ENCODE data around the gene RNF150.

RNF150 gene

GRCh38 chr4:141023051-141023450 lies 110.2 kb downstream of the RNF150 start:
- DNase-seq (ENCODE audit: low read depth), result no peak

DNA sequence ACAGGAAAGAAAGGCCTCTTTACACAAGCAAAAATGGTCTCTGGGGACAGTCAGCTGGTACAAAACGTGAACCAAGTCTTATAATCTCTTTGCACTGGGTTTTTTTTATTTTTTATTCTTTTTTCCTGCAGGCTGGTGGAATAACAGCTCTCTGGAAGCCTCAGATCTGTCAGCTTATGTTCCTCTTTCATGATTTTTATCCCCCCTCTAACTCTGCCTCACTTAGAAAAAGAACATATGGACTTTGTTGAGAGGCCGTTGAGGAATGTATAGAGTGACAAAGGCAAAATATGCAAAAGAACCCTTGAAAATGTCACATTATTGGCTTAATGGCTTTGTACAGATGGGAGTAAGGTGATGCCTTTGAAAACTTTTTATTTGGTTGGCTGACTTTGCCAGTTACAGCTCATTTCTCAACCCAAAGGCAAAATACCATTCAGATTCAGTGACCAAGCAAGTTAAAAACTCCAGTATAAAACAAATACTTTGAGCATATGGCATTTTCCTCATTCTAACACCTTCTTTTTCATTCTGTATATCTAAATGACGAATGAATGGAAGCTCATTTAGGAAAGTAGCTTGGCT lies 111.1 kb downstream of the RNF150 start:
- DNase-seq (ENCODE audit: low read depth), result no peak

GRCh38 chr4:141021397-141022110 lies 111.7 kb downstream of the RNF150 start:
- DNase-seq (ENCODE audit: low read depth), result no peak

DNA sequence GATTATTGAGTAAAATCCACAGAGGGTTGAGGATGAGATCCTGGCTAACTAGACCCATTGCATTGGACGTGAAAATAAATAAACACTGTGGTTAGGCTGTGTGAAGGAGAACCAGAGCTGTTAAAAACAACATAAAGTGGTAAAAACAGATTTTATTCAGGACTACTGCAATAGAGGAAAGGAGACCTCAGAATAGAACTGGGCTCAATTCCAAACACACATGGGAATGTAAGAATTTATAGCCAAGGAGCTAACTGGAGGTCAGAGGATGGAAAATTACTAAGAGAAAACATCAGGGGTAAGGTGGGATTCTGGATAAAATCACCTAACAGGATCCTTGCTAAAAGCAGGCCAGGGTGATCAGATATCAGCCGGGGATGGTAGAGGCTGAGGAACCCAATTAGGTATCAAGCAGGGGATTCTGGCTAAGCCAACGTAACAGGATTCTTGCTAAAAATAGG lies 112.4 kb downstream of the RNF150 start:
- DNase-seq (ENCODE audit: low read depth), result no peak

DNA sequence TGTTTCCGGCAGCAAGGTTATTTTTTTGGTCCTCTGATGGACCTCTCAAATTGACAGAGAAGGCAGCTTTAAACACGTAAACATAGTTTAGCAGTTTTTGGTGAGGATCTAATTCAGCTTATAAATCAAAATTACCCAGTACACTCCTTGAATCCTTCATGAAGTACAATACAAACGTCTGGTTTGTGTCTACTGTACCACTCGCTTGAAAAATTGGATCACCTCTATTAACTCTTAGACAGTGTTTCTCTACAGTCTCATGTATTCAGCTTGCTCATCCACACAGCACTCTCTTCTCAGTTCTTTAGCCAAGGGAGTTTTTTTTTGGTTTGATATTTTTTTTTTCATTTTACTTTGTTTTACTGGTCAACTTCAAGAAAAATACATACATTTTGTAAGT lies 113.5 kb downstream of the RNF150 start:
- no peak for DNase-seq (ENCODE audit: low read depth)

DNA sequence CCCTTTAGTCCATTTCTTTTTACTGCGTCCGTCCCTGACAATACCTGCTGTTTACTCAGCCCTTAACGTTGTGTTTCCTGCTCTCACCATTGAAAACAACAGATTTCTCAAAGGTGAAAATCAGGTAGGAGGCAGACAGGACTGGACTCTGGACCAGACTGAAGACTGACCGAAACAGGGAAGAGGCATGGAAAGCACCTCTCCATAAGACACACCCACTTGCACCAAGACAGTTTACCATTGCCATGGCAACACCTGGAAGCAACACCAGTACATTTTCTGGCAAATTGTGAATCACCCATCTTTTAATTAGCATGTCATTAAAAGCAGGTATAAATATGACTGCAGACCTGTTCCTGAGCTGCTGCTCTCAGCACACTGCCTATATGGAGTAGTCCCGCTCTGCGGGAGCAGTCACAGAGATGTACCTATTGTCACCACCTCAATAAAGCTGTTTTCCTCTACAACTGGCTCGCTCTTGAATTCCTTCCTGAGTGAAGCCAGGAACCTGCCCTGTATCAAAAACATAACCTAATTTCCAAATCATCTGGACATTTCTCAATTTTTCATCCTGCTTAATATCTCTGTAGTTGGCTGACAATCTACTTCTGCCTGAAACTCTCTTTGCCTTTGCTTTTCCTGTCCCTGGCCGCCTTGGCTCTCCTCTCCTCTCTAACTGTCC lies 117.0 kb downstream of the RNF150 start:
- no peak for DNase-seq (ENCODE audit: low read depth)

DNA sequence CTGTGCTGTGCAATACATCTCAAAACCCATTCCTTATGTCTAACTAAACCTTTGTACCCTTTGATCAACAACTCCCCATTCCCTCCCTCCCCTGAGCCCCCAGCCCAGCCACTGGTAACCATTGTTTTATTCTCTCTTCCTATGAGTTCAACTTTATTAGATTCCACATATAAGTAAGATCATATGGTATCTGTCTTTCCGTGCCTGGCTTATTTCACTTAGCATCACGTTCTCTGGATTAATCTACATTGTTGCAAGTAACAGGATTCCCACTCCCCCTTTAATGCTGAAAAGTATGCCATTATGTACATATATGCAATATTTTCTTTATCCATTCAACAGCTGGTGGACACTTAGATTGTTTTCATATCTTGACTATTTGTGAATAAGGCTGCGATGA lies 119.4 kb downstream of the RNF150 start:
- no peak for DNase-seq (ENCODE audit: low read depth)

DNA sequence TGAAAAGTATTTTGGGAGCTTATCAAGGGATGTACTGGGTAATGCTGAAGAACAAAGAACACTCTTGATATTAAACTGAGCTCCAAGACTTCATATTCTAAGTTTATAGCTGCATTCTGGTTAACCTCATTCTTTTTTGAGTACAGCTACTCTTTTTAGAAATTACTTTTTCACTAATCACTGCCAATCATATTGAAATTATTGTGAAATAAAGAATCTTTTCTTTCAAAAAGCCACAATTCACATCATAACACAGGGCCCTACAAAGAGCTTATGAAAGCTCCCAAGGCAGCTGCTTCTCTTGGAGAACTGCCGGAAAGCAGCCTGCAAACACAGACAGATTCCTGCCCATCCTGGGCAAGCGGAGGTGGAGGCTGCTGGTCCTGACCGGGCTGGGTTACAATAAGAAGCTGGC lies 121.4 kb downstream of the RNF150 start:
- no peak for DNase-seq (ENCODE audit: low read depth)

GRCh38 chr4:141009931-141010330 lies 123.3 kb downstream of the RNF150 start:
- no peak for DNase-seq (ENCODE audit: low read depth)

- no peak for DNase-seq (ENCODE audit: low read depth)
Observed at GRCh38 chr4:141009129-141009528, 124.1 kb downstream of the RNF150 start.

DNA sequence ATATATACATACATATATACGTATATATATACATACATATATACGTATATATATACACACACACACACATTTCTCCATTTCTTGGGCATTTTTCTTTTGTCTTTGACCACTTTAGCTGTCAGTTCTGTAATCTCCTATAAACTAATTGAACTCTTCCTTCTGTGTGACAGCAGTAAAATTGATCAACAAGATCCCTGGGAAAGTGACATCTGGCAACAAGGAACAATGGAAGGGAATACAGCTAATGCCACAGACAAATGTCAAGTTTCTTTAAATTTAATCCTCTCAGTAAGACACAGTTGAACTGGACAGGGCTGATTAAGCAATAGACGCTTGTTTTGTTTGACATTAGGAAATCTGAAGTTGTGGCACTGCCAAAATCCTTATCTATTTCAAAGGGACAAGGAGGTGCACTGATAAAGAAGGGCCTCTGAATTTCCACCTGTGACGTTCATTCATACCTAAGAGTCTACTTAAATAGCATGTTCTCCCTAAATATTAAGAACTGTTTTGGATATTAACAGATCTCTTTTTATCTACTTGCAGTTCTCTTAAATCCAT lies 126.9 kb downstream of the RNF150 start:
- DNase-seq (ENCODE audit: low read depth), result no peak

DNA sequence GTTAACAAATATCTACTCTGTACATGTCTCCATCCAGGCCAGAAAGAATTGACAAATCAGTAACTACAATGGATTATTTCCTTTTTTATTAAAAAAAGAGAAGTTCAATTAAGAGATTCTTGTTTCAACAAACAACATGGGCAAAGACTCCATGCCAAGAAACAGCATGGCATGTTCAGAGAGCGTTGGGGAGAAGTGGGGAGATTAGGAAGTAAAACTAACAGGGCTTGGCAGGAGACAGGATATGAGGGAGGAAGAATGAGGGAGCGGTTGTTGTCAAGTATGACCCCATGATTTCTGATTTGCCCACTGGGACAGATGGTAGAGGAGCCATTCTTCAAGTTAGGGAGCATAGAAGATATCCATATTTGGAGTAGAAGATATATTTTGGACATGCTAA lies 128.4 kb downstream of the RNF150 start:
- no peak for DNase-seq (ENCODE audit: low read depth)

DNA sequence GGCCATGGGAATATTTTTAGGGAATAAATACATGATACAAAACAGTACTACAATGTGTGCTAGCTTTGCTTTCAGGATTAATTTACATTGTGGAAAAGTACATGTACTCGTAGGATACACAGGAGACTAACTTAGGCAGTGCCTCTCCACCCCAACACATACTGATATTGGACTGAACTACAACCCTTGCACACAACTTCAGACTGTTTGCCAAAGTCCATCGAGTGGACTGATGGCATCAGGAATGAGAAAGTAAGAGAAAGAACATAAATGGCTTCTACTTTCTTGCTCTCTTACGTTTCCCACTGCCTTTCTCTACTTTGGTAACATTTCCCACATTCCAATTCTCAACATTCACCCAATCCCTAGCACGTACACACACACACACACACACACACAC lies 130.1 kb downstream of the RNF150 start:
- DNase-seq (ENCODE audit: low read depth), result no peak

- DNase-seq (ENCODE audit: low read depth), result no peak
Observed at GRCh38 chr4:141002323-141002805, 130.9 kb downstream of the RNF150 start.

DNA sequence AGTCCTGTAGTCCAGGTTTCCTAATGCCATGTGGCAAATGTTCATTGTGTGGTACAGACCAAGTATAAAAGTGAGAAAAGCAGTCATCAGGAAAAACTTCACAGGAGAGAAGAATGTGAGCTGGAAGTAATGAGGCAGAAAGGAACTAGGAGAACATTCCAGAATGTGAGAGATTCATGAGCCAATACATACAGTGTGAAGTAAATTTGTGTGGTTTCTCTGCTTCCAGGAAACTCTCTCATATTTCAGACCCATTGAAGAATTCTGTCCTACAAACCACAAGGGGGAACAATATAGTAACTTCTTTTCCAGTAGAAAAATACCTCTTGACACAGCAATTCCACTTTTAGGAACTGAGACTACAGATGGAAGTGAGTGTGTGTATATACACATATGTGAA lies 136.5 kb downstream of the RNF150 start:
- DNase-seq (ENCODE audit: low read depth), result peak; percentile 4

- DNase-seq (ENCODE audit: low read depth), result no peak
Observed at GRCh38 chr4:140995058-140995457, 138.2 kb downstream of the RNF150 start.

DNA sequence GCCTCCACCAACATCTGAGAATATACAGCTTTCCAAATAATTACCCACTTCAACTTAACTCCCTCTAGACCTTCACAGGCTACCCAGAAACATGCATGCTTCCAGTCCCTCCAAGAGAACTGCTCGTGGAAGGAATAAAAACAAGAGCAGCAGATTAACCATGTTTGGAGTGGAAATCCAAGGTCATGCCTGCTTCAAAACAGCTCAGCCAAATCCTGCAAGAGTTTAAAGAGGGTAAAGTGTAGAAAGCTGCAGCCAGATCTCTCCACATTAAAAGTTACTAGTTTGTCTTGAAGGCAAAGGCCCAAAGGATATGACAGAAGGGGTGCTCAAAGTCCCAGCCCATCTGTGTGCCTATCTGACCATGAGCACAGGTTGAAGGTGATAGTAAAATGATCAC lies 139.3 kb downstream of the RNF150 start:
- DNase-seq (ENCODE audit: low read depth), result no peak

- no peak for DNase-seq (ENCODE audit: low read depth)
Observed at GRCh38 chr4:140993370-140993769, 139.9 kb downstream of the RNF150 start.

DNA sequence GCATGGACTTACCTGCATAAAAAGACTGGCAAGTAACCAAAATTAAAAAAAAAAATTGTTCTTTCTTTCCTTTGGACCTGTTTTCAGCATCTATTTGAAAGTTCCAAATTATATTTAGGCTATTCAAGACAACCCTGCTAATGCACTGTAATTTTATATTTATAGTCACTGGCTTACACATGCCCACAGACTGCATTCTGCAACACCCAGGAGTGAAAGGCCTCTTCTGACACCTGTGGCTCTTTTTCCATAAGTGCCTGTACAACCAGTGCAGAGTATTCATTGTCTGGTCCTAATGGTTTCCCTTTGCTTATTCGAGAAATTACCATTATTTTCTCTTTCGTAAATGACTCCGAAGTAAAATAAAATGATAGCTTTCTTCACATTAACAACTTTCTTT lies 143.3 kb downstream of the RNF150 start:
- DNase-seq (ENCODE audit: low read depth), result no peak

DNA sequence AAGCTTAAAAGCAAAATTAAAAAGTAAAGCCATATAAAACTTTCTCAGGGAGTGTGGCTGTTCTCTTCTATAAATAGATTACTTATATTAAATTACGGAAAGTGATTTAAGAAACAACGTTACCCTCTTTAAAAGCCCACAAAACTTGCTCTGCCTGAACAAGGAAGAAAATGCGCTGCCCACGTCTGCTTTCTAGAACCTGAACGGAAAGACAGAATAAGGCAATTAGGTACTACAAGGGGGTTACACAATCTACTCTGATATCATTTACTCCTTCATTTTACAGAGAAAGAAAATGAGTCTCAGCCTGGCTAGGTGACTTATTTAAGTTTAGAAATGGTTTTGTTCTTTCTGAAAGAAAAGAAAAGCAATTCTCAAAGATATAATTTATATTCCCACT lies 147.2 kb downstream of the RNF150 start:
- DNase-seq (ENCODE audit: low read depth), result no peak

GRCh38 chr4:140982613-140983340 lies 150.5 kb downstream of the RNF150 start:
- no peak for DNase-seq (ENCODE audit: low read depth)
